IMR-90 (cell line): ENCODE results near the gene RTBDN.

Experiments
- CTCF ChIP-seq: conservative IDR thresholded peaks from 2 replicates; pipeline ENCODE4 v1.5.1; 2012; ENCODE audit warnings: mild to moderate bottlenecking, low read depth, low read length, improper control_type of control experiment
- MXI1 ChIP-seq: IDR thresholded peaks from 2 replicates; pipeline ENCODE4 v1.6.1; 2012; ENCODE audit warnings: low read depth, mild to moderate bottlenecking, low read length, moderate library complexity, borderline replicate concordance
- POLR2A ChIP-seq: IDR thresholded peaks from 2 replicates; pipeline ENCODE4 v1.6.1; 2012; ENCODE audit warnings: mild to moderate bottlenecking, low read depth, low read length
- RAD21 ChIP-seq: IDR thresholded peaks from 2 replicates; pipeline ENCODE4 v1.6.1; 2012; ENCODE audit warnings: low read length, improper control_type of control experiment
- RCOR1 ChIP-seq: IDR thresholded peaks from 2 replicates; pipeline ENCODE4 v1.6.1; 2012; ENCODE audit warnings: mild to moderate bottlenecking, low read length, improper control_type of control experiment; ENCODE audit not compliant: insufficient replicate concordance
- RFX5 ChIP-seq: IDR thresholded peaks from 2 replicates; pipeline ENCODE4 v1.8.0; 2012; ENCODE audit warnings: low read depth, mild to moderate bottlenecking, low read length, moderate library complexity

GRCh38 chr19:12873891-12874745 lies 39.7 kb upstream of the RTBDN start:
- TF ChIP-seq RAD21 (no peak), POLR2A (no peak), CTCF (no peak), RCOR1 (no peak), MXI1 (no peak), RFX5 (no peak)
